SU-DHL-6 (cell line): Measurements from ENCODE around the gene NTNG1.

Source experiments
- H2AFZ ChIP-seq: fragments of 200-600 bp; sonication (generic); 2 replicates; pipeline ENCODE4 v1.6.1; 2014; ENCODE audit warnings: low read depth, mild to moderate bottlenecking, moderate library complexity, mixed read lengths, antibody characterized with exemption, low read length; ENCODE audit not compliant: severe bottlenecking
- H3F3A ChIP-seq: fragments of 200-600 bp; shearing (Covaris generic); 2 replicates; pipeline ENCODE4 v1.6.0; 2016; ENCODE audit warnings: antibody characterized with exemption, mild to moderate bottlenecking; ENCODE audit not compliant: insufficient read depth
- H3K27ac ChIP-seq: fragments of 200-600 bp; sonication (generic); 2 replicates; pipeline ENCODE4 v1.5.1; 2016; ENCODE audit warnings: low read depth, mild to moderate bottlenecking, low read length, moderate library complexity, mixed read lengths
- H3K27me3 ChIP-seq: fragments of 200-600 bp; sonication (generic), shearing (Covaris generic); 2 replicates; pipeline ENCODE4 v1.6.0; 2014; ENCODE audit warnings: mild to moderate bottlenecking, low read length
- H3K36me3 ChIP-seq: fragments of 200-600 bp; sonication (generic); 2 replicates; pipeline ENCODE4 v1.6.1; 2014; ENCODE audit warnings: mild to moderate bottlenecking, low read length, mixed read lengths
- H3K4me2 ChIP-seq: fragments of 300-600, 200-600 bp; shearing (Covaris generic), sonication (generic); 2 replicates; pipeline ENCODE4 v1.6.0; 2014; ENCODE audit warnings: low read length, low read depth, mild to moderate bottlenecking; ENCODE audit not compliant: poor library complexity, severe bottlenecking
- H3K4me3 ChIP-seq: fragments of 200-600 bp; sonication (generic); 2 replicates; pipeline ENCODE4 v1.5.1; 2014; ENCODE audit warnings: antibody characterized with exemption, low read length, mild to moderate bottlenecking, mixed read lengths; ENCODE audit not compliant: insufficient read depth, poor library complexity, severe bottlenecking
- H3K79me2 ChIP-seq: fragments of 200-600 bp; sonication (generic); 2 replicates; pipeline ENCODE4 v1.6.1; 2014; ENCODE audit warnings: mild to moderate bottlenecking, low read length, moderate library complexity; ENCODE audit not compliant: insufficient read depth
- H3K9ac ChIP-seq: fragments of 200-600 bp; sonication (generic); 2 replicates; pipeline ENCODE4 v1.7.0; 2014; ENCODE audit warnings: mild to moderate bottlenecking, low read length
- H3K9me2 ChIP-seq: fragments of 200-600 bp; sonication (generic); replicated peaks from 2 replicates; pipeline ENCODE4 v1.6.1; 2014; ENCODE audit warnings: low read length; ENCODE audit not compliant: insufficient read depth
- H3K9me3 ChIP-seq: fragments of 200-600 bp; sonication (generic); 2 replicates; pipeline ENCODE4 v1.6.1; 2014; ENCODE audit warnings: low read length, mixed read lengths; ENCODE audit not compliant: insufficient read depth
- H4K20me1 ChIP-seq: fragments of 200-600 bp; sonication (generic); 2 replicates; pipeline ENCODE4 v1.6.1; 2014; ENCODE audit warnings: low read depth, mild to moderate bottlenecking, antibody characterized with exemption, low read length, moderate library complexity, mixed read lengths
- CTCF ChIP-seq: fragments of 200-600 bp; sonication (generic); IDR thresholded peaks from one replicate; pipeline ENCODE4 v1.5.1; 2017; ENCODE audit warnings: antibody characterized with exemption, mild to moderate bottlenecking, low read length, moderate library complexity; ENCODE audit not compliant: insufficient read depth, poor library complexity, severe bottlenecking
- EZH2phosphoT487 ChIP-seq: fragments of 200-600 bp; sonication (generic), shearing (Covaris generic); conservative IDR thresholded peaks from 2 replicates; pipeline ENCODE4 v1.6.1; 2018; ENCODE audit warnings: mild to moderate bottlenecking, antibody characterized with exemption, low read length, moderate library complexity, mixed read lengths

The NTNG1 gene

GRCh38 chr1:107394301-107394700 is 253.5 kb downstream of the NTNG1 start:
- H3K79me2 ChIP-seq, result no peaks in the 10 kb centered on the region
- H3K27me3 ChIP-seq, result no peaks in the 10 kb centered on the region

DNA sequence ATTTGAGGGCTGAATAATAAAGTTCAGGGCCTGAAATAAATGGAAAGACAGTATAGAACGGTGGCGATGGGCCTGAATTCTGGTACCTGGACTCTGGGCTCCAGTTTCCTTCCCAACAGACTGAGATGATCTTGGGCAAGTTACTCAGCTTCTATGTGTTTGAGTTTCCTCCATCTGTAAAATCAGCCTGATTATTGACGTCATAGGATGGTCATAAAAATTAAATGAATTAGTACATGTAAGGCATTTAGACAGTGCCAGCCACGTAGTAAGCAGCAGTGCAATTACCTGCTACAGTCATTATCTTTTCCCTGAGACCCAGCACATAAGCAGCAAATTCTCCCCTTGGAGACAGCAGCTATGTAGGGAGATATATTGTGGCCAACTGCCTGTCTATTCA is 260.9 kb downstream of the NTNG1 start:
- Histone ChIP-seq H3K9me2 (no peaks in the 10 kb centered on the region), H3K36me3 (no peaks in the 10 kb centered on the region), H3K4me3 (no peak overlapping the region), H3F3A (no peaks in the 10 kb centered on the region), H2AFZ (no peak overlapping the region), H3K27ac (no peak overlapping the region), H3K79me2 (no peaks in the 10 kb centered on the region), H4K20me1 (no peaks in the 10 kb centered on the region), H3K27me3 (no peaks in the 10 kb centered on the region), H3K4me2 (no peak overlapping the region), H3K9ac (no peak overlapping the region), H3K9me3 (no peaks in the 10 kb centered on the region)
- TF ChIP-seq EZH2phosphoT487 (no peak), CTCF (no peak)

More at GRCh38 chr1:107394301-107394700, 253.5 kb downstream of the NTNG1 start:
- no peaks in the 10 kb centered on the region for H3F3A ChIP-seq
- no peaks in the 10 kb centered on the region for H3K36me3 ChIP-seq
- no peaks in the 10 kb centered on the region for H4K20me1 ChIP-seq
- TF ChIP-seq CTCF (no peak), EZH2phosphoT487 (no peak)
- H3K4me2 ChIP-seq, result no peak overlapping the region
- H3K4me3 ChIP-seq, result no peak overlapping the region
- H3K9me2 ChIP-seq, result no peaks in the 10 kb centered on the region
- no peak overlapping the region for H3K27ac ChIP-seq
- 0 out of 2 replicates have a peak, but pooled peaks cover 7% of the 10 kb centered on the region for H3K9me3 ChIP-seq
- H3K9ac ChIP-seq, result no peak overlapping the region
- no peak overlapping the region for H2AFZ ChIP-seq

GRCh38 chr1:107404756-107405155 is 263.9 kb downstream of the NTNG1 start:
- no peak overlapping the region for H2AFZ ChIP-seq
- H3K4me2 ChIP-seq, result no peak overlapping the region
- H3K9me3 ChIP-seq, result no peaks in the 10 kb centered on the region
- no peaks in the 10 kb centered on the region for H3K9me2 ChIP-seq
- H3K79me2 ChIP-seq, result no peaks in the 10 kb centered on the region
- no peaks in the 10 kb centered on the region for H4K20me1 ChIP-seq
- H3K4me3 ChIP-seq, result no peak overlapping the region
- TF ChIP-seq CTCF (no peak), EZH2phosphoT487 (no peak)
- no peak overlapping the region for H3K27ac ChIP-seq
- no peaks in the 10 kb centered on the region for H3F3A ChIP-seq
- H3K9ac ChIP-seq, result no peak overlapping the region
- H3K36me3 ChIP-seq, result no peaks in the 10 kb centered on the region
- H3K27me3 ChIP-seq, result no peaks in the 10 kb centered on the region

GRCh38 chr1:107405236-107405635 is 264.4 kb downstream of the NTNG1 start:
- Histone ChIP-seq H3K27ac (no peak overlapping the region), H3K9ac (no peak overlapping the region), H3K4me3 (no peak overlapping the region), H3K9me2 (no peaks in the 10 kb centered on the region), H3K9me3 (no peaks in the 10 kb centered on the region), H3K79me2 (no peaks in the 10 kb centered on the region), H2AFZ (no peak overlapping the region), H3K36me3 (no peaks in the 10 kb centered on the region), H3K4me2 (no peak overlapping the region), H3F3A (no peaks in the 10 kb centered on the region), H3K27me3 (no peaks in the 10 kb centered on the region), H4K20me1 (no peaks in the 10 kb centered on the region)
- TF ChIP-seq EZH2phosphoT487 (no peak), CTCF (no peak)
